Central memory CD4-positive, alpha-beta T cell (primary cell): ENCODE results near the gene RBL1.
"Not testable (repeated sequence)": the region's sequence is repeated elsewhere in the genome, so short reads cannot be mapped to it uniquely, and the experiment has no call there.

Experiments
- DNase-seq: peaks from one replicate; pipeline ENCODE4 v3.0.0; 2022

RBL1 gene

DNA sequence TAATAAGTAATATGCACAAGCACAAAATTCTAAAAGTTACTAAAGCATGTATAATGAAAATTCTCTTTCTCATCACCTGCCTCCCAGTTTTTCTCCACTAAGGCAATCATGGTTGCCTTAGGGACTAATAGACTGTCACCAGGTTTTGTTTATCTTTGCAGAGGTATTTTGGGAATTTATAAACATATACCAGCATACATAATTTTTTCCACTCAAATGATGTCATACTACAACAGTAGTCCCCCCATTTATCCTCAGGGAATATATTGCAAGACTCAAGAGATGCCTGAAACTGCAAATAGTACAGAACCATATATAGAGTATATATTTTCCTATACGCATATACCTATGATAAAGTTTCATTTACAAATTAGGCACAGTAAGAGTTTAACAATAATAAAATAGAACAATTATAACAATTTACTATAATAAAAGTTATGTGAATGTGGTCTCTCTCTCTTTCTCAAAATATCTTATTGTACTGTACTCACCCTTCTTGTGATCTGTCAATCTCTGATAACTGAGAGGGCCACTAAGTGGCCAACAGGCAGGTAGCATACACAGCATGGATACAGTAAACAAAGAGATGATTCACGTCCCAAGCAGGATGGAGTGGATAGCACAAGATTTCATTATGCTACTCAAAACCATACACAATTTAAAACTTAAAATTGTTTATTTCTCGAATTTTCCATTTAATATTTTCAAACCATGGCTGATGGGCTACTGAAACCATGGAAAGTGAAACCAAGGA is 19.7 kb downstream of the RBL1 start:
- no peak for DNase-seq

DNA sequence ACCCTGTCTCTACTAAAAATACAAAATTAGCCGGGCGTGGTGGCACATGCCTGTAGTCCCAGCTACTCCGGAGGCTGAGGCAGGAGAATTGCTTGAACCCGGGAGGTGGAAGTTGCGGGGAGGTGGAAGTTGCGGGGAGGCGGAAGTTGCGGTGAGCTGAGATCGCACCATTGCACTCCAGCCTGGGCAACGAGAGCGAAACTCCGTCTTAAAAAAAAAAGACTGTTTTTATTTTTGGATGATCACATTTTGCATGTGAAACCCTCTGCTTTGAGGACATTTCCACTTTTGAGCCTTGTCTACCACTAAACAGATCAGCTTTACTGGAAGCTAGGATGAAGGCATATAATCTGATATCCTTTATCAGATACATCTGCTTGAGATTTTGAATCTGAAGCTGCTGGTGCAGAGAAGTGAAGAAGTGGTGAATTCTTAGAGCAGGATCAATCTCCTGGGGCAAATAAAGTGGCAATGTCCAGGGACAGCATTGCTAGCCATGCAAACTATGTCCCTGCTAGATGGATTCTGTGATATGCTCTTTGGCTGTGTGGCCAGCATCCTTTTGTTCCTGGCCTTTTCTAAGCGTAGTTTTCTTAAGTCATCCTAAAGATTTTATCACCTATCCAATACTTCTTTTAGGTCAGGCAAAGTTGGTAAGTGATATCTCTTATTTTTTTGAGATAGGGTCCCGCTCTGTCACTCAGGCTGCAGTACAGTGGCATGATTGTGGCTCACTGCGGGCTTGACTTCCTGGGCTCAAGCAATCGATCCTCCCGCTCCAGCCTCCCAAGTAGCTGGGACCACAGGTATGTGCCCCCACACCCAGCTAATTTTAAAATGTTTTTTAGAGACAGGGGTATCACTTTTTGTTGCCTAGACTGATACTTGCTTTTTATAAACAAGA is 23.3 kb downstream of the RBL1 start:
- DNase-seq = no peak

DNA sequence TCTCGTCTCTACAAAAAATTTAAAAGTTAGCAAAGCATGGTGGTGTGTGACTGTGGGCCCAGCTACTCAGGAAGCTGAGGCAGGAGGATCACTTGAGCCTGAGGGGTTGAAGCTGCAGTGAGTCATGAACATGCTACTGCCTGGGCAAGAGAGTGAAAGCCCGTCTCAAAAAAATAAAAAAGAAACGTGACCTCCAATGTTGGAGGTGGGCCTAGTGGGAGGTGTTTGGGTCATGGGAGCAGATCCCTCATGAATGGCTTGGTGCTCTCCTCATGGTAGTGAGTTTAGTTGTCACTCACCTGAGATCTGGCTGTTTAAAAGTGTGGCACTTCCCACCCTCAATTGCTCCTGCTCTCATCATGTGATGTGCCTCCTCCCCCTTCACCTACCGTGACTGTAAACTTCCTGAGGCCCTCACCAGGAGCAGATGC is 24.3 kb downstream of the RBL1 start:
- peak; percentile 27 for DNase-seq

DNA sequence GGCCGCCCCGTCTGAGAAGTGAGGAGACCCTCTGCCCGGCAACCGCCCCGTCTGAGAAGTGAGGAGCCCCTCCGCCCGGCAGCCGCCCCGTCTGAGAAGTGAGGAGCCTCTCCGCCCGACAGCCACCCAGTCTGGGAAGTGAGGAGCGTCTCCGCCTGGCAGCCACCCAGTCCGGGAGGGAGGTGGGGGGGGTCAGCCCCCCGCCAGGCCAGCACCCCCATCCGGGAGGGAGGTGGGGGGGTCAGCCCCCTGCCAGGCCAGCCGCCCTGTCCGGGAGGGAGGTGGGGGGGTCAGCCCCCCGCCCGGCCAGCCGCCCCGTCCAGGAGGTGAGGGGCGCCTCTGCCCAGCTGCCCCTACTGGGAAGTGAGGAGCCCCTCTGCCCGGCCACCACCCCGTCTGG is 26.2 kb downstream of the RBL1 start:
- DNase-seq = not testable (repeated sequence)

DNA sequence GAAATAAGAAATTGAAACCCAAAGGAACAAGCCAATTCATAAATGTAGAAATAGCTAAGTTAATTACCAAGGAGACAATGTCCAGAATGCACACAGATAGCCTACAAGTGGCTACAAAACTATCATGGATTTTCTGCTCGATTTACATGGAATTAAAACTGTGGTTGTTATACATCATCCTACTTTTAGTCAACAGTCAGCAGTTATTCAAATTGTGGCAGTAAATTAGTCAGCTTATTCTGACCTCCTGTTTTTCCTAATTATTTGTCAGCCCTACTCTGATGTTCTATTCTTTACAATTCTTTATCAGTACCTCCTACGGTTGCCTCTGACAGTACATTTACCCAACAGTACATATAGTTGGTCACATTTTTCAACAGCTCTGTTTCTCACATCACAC is 29.6 kb downstream of the RBL1 start:
- no peak for DNase-seq

DNA sequence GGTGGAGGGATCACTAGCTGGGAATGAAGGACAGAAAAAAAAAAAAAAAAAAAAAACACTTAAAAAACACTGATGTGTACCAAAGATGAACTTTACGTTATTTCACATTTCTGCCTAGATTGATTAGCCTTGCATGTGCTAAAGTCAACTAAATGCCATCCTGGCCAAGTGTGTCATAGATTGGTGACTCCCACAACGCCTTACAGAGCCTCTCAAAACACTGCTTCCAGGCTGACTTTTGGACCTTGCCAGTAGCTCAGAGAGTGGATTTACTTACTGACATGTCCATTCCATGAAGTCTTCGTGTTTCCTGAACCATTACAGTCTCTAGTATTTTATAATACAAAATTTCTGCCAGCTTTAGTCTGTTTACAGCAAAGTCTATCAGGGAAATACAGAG is 40.5 kb downstream of the RBL1 start:
- no peak for DNase-seq

DNA sequence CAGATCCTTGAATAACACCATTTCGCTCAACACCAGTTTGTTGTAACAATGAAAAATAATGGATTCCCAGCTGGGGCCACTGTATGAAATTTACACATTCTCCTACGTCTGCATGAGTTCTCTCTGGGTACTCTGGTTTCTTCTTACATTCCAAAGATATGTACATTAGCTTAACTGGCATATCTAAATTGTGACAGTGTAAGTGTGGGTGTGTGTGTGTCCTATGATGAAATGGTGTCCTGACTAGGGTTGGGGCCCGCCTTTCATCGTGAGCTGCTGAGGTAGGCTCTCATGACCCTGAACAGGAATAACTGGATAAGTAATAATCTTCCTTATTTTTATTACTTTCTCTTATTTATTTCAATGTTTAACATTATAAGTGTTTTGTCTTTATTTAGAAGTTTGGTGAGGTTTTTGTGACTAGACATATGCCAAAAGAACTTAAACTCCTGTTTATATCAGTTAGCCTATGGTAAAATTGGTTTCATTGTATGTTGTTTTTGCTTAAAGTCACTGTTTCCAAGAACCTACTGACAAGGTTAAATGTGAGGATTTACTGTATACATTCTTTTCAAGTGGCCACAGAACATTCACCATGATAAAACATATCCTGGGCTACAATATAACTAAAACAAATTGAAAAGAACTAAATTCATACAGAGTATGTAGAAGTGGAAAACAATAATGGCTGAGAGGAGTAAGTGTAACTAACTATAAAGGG is 42.4 kb downstream of the RBL1 start:
- no peak for DNase-seq

DNA sequence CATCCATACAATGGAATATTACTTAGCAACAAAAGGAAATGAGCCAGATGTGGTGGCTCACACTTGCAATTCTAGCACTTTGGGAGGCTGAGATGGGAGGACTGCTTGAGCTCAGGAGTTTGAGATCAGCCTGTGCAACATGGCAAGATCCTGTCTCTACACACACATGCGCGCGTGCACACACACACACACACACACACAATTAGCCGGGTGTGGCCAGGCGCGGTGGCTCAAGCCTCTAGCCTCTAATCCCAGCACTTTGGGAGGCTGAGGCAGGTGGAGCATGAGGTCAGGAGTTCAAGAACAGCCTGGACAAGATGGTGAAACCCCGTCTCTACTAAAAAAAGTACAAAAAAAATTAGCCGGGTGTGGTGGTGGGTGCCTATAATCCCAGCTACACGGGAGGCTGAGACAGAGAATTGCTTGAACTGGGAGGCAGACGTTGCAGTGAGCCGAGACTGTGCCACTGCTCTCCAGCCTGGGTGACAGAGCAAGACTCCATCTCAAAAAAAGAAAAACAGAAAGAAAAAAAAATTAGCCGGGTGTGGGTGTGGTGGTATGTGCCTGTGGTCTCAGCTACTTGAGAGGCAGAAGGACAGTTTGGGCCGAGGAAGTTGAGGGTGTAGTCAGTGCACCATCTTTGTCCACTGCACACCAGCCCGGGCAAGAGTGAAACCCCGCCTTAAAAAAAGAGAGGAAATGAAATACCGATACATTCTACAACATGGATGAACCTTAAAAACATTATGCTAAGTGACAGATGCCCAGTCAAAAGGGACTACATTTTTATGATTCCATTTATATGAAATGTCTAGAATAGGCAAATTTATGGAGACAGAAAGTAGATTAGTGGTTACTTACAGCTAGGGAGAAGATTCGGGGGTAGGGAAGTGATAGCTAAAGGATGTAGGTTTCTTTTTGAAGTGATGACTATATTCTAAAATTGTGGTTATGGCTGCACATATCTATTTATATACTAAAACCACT is 52.5 kb downstream of the RBL1 start:
- DNase-seq = peak; percentile 50

DNA sequence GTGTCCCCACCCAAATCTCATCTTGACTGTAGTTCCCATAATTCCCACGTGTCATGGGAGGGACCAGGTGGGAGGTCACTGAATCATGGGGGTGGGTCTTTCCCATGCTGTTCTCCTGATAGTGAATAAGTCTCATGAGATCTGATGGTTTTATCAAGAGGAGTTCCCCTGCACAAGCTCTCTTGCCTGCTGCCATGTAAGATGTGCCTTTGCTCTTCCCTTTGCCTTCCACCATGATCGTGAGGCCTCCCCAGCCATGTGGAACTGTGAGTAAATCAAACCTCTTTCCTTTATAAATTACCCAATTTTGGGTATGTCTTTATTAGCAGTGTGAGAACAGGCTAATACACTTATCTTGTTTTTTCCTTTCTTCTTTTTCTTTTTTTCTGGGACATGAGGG is 56.4 kb downstream of the RBL1 start:
- not testable (repeated sequence) for DNase-seq

DNA sequence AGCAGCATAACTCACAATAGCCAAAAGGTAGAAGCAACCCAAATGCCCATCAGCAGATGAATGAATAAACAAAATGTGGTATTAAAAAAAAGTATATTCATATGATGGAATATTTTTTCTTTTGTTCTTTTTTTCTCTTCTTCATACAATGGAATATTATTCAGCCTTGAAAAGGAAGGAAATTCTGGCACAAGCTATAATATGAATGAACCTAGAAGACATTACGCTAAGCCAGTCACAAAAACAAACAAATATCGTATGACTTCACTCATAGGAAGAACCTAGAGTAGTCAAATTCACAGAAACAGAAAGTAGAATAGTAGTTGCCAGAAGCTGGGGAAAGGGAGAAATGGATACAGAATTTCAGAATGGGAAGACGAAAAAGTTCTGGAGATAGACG is 63.7 kb downstream of the RBL1 start:
- no peak for DNase-seq

DNA sequence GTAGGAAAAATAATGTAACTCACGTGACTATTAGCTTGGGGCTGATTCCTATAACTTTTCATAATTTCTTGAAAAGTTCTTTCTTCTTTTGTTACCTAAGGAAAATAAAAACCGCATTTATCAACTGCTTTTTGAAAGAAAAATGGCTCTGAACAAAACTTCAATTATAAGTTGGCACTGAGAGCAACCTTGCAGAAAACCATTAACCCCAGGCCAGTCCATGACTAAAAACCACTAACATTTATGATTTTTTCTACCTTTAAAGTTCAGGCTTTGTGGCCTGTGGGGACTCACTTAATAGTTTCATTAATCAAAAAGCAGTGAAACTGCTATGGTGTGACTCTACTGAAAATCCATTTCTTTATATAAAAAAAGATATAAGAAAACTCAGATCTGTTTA is 75.2 kb downstream of the RBL1 start:
- DNase-seq = no peak

DNA sequence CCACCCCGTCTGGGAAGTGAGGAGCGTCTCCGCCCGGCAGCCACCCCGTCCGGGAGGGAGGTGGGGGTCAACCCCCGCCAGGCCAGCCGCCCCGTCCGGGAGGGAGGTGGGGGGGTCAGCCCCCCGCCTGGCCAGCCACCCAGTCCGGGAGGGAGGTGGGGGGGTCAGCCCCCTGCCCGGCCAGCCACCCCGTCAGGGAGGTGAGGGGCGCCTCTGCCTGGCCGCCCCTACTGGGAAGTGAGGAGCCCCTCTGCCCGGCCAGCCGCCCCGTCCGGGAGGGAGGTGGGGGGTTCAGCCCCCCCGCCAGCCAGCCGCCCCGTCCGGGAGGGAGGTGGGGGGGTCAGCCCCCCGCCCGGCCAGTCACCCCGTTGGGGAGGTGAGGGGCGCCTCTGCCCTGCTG is 83.2 kb downstream of the RBL1 start:
- DNase-seq = not testable (repeated sequence)

DNA sequence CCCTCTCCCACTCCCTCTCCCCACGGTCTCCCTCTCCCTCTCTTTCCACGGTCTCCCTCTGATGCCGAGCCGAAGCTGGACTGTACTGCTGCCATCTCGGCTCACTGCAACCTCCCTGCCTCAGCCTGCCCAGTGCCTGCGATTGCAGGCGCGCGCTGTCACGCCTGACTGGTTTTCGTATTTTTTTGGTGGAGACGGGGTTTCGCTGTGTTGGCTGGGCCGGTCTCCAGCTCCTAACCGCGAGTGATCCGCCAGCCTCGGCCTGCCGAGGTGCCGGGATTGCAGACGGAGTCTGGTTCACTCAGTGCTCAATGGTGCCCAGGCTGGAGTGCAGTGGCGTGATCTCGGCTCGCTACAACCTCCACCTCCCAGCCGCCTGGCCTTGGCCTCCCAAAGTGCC is 83.9 kb downstream of the RBL1 start:
- not testable (repeated sequence) for DNase-seq

DNA sequence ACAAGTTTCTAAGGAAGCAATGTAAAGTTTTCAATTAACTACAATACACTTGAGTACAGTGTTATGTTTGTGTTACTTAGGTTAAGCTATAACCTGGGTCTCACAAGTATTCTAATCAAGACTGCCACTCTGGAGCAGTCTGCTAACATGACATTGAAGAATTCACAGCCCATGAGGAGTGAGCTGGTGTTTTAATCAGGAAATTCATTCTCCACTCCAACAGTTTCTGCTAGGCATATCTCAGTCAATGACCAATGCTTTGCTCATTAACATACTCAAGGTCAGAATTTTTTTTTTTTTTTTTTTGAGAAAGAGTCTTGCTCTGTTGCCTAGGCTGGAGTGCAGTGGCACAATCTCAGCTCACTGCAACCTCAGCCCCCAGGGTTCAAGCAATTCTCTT is 84.7 kb downstream of the RBL1 start:
- DNase-seq = no peak

DNA sequence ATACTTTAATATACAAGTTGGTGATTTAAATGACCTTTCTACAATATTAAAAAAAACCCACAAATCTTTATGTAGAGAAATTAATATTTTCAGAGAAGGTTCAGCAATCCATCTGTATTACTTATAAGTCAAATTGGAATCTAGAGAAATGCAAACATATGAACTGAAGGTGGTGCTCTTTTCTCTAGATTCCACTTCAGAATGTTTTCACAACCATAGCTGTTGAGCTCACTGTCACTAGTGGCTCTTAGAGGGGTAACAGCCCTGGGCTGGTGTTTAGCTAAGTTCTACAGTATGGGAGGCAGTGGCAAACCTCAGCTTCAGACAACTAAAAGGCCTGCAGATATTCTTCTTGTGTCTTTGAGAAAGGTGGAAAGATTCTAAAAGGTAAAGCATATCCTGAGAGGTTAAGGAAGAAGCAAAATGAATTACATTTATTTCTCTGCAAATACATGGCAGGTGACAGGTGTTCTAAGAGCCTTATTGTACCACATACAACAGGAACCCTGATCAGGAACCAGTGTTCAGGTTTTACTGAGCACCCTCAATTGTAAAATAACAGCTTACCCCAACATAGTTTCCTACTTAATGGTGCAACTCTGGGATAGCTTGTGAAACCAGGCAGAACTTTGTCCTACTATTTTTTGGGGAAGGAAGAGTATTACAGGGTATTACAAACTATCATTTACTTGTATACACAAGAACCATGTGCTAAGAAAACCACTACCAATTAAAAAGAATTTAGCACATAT is 87.7 kb downstream of the RBL1 start:
- peak; percentile 52 for DNase-seq

DNA sequence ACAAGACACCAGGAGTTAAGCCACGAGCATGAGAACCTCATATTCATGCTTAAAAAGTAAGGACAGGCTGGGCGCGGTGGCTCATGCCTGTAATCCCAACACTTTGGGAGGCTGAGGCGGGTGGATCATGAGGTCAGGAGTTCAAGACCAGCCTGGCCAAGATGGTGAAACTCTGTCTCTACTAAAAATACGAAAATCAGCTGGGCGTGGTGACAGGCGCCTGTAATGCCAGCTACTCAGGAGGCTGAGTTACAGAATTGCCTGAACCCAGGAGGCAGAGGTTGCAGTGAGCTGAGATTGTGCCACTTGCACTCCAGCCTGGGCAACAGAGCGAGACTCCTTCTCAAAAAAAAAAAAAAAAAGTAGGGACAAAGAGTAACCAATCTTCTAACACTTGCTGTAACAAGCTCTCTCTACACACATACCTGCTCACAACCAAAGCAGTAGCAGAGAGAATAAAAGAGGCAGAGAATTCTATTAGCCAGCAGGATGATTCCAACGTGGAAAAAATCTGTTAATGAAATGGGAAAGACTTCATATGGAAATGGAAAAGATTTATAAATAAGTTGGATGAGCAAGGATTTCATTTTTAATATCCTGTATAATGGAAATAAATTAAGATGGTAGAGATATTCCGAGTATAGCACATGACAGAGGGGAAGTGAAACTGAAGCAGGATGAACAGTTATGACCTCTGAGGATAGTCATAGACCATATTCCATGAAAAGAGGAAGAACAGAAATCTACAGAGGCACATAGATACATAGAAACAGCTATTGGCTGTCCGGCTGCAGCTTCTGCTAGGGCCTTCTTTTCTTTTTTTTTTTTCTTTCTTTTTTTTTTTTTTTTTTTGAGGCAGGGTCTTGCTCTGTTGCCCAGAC is 90.5 kb downstream of the RBL1 start:
- DNase-seq = not testable (repeated sequence)

DNA sequence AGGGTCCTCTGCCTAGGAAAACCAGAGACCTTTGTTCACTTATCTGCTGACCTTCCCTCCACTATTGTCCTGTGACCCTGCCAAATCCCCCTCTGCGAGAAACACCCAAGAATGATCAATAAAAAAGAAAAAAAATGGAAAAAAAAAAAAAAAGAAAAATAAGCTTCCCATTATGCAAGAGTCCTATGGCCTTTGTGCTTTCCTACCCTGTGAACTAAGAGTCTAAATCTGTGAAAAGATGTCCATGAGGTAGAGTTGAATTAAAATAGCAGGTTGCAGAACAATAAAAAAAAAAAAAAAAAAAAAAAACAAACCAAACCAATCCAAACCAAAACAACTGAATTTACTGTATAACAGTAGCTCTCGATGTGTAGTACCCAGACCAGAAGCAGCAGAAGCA is 94.2 kb downstream of the RBL1 start:
- DNase-seq = not testable (repeated sequence)

DNA sequence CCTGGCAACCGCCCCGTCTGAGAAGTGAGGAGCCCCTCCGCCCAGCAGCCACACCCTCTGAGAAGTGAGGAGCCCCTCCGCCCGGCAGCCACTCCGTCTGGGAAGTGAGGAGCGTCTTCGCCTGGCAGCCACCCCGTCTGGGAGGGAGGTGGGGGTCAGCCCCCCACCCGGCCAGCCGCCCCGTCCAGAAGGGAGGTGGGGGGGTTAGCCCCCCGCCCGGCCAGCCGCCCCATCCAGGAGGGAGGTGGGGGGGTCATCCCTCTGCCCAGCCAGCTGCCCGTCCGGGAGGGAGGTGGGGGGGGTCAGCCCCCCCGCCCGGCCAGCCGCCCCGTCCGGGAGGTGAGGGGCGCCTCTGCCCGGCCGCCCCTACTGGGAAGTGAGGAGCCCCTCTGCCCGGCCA is 95.6 kb downstream of the RBL1 start:
- not testable (repeated sequence) for DNase-seq

DNA sequence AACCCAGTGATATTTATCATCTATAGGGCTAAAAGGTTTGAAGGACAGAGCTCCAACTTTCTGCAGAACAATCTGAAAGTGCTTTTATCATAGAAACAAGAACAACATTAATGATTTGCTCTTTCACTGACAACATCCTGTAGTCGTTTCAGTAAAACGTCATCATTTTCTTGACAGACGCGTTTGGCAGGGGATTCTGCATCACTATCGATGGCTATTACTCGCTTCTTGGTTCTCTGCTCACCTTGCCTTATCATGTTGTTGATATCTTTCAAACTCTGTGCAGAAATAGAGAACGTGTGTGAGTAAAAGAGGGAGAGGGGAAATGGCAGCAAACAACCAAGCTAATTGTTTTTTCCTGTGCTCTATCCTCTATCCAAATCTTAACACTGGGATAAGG is 97.1 kb downstream of the RBL1 start:
- peak; percentile 39 for DNase-seq

DNA sequence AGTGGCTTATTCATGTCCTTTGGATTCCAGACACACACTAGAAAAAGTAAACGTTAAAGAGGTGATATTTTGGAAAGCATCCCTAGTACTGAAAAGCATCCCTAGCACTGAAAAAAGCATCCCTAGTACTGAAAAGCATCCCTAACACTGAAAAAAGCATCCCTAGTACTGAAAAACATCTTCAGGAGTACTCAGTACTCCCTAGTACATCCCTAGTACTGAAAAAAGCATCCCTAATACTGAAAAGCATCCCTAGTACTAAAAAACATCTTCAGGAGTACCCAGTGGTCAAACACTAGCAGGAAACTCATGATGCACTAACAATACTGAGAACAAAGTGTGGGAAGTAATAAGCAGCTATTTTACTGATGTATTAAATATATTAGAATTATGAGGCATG is 98.7 kb downstream of the RBL1 start:
- no peak for DNase-seq
